Measurements from ENCODE around the gene PDE6C.

The PDE6C gene

DNA sequence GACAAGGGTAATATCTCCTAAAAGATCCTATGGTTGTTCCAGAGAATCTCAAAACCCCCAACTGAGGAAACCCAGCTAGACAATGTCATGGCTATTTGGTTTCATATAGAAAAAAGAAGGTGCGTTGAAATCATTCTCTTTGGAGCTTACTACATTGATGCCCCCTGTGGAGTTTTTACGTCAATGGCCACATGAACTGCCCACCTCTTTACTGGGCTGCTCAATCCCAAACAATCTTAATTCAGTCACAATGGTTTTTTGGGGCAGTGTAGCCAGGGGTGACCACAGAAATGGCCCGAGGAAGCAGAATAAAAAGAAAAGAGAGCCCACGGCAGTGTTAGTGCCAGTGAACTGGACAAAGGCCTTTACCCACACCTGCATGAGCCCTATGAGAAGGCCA, 19.1 kb upstream of the PDE6C start:
- no peak overlapping the region for H3K4me3 ChIP-seq (replicated peaks in 1 of 2; ENCODE audit: low read depth in 2 of 2, low read length in 2 of 2)
- TF ChIP-seq, protein P1, sequence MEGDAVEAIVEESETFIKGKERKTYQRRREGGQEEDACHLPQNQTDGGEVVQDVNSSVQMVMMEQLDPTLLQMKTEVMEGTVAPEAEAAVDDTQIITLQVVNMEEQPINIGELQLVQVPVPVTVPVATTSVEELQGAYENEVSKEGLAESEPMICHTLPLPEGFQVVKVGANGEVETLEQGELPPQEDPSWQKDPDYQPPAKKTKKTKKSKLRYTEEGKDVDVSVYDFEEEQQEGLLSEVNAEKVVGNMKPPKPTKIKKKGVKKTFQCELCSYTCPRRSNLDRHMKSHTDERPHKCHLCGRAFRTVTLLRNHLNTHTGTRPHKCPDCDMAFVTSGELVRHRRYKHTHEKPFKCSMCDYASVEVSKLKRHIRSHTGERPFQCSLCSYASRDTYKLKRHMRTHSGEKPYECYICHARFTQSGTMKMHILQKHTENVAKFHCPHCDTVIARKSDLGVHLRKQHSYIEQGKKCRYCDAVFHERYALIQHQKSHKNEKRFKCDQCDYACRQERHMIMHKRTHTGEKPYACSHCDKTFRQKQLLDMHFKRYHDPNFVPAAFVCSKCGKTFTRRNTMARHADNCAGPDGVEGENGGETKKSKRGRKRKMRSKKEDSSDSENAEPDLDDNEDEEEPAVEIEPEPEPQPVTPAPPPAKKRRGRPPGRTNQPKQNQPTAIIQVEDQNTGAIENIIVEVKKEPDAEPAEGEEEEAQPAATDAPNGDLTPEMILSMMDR (IDR thresholded peaks at IDR 0.05; ENCODE audit: low read depth, low read length): no peak
- no peak for DNase-seq (ENCODE audit: low read depth in 2 of 2)

DNA sequence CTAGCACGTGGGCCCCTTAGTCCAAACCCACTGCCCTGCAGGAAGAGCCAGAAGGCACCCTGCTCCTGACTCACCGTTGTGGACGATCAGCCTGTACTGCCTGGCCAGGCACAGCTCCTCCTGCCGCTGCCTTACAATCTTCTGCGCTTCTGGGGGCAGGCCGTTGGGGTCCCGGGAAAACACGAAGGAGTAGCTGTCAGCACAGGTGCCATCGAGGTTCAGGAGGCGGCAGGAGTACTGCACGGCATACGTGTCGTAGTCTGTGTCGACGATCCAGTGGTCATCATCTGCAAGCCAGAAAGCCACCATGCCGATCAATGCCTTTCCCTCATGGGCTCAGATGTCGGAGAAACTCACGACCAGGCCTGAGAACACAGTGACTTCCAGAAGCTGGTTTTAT, 18.6 kb upstream of the PDE6C start:
- no peak overlapping the region for H3K4me3 ChIP-seq (replicated peaks in 1 of 2; ENCODE audit: low read depth in 2 of 2, low read length in 2 of 2)
- TF ChIP-seq, protein P1 (IDR thresholded peaks at IDR 0.05; ENCODE audit: low read depth, low read length): no peak
- DNase-seq (ENCODE audit: low read depth in 2 of 2): no peak

DNA sequence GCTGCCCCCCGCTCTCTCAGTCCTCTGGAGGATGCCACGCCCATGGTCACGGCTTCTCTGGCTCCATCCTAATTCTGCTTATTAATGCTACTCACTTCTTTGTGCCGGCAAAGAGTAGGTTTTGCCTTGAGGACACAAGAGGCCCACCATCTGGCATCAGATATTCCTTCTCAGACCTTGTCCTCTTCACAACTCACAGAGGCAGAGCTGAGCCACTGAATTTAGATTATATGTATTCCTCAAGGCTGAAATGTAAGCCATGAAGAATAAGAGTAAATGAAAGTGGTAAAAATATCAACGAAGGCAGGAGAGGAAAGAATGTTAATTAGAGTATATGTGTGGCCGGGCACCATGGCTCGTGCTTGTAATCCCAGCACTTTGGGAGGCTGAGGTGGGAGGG, 17.8 kb upstream of the PDE6C start:
- TF ChIP-seq, protein P1 (IDR thresholded peaks at IDR 0.05; ENCODE audit: low read depth, low read length): no peak
- DNase-seq (ENCODE audit: low read depth in 2 of 2): no peak
- H3K4me3 ChIP-seq (replicated peaks in 1 of 2; ENCODE audit: low read depth in 2 of 2, low read length in 2 of 2): no peak overlapping the region

DNA sequence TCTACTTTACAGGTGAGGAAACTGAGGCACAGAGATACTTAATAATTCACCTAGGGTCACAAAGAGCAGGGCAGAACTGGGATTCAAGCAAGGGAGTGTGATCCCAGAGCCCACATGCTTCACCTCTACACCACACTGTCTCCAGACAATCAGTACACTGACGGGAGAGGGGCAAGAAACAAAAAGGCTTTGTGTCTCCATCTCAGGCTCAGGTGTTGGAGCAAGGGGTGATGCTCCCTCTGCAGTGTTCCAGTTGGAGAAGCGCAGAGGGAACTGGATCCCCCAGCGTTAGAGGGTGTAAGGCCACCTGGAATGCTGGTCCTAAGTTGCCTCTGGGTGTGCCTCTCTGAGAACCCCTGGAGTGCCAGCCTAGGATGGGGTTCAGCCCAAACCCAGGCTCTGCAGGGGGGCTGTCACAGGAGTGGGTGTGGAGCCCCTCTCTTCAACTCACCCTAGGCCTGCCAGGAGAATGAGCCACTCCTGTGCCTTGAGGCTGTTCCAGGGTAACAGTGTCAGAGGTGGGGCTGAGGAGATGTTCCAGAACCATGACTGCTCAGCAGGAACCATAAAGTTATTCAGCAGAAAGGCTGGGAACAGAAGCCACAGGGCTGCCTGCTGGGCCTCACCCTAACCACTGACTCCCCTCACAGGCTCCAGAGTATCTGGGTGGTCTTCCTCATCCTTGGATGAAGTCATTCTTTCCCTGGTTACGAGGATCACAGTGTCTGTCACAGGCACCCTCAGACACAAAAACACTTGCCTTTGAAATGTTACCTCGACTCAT, 16.8 kb upstream of the PDE6C start:
- no peak for DNase-seq (ENCODE audit: low read depth in 2 of 2)
- no peak overlapping the region for H3K4me3 ChIP-seq (replicated peaks in 1 of 2; ENCODE audit: low read depth in 2 of 2, low read length in 2 of 2)
- TF ChIP-seq, protein P1 (IDR thresholded peaks at IDR 0.05; ENCODE audit: low read depth, low read length): no peak

DNA sequence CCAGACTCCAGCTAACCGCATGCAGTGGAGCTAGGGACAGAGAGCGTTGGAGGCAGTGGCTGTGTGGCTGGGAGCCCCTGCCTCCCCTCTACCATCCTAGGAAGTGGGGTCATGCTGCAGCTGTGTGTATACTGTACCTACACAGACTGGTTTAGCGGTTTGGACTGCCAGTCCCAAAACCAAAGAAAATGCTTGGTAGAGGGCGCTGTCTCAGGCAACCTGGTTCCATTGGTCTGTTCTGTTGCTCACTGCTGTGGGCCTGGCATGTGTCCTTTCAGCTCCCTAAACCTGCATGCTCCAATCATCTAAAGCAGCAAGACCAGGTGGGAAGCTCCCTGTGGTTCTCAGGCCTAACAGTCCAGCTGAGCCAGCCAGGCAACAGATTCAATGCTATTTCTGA, 15.8 kb upstream of the PDE6C start:
- H3K4me3 ChIP-seq (replicated peaks in 1 of 2; ENCODE audit: low read depth in 2 of 2, low read length in 2 of 2): no peak overlapping the region
- DNase-seq (ENCODE audit: low read depth in 2 of 2): no peak
- TF ChIP-seq, protein P1 (IDR thresholded peaks at IDR 0.05; ENCODE audit: low read depth, low read length): no peak

DNA sequence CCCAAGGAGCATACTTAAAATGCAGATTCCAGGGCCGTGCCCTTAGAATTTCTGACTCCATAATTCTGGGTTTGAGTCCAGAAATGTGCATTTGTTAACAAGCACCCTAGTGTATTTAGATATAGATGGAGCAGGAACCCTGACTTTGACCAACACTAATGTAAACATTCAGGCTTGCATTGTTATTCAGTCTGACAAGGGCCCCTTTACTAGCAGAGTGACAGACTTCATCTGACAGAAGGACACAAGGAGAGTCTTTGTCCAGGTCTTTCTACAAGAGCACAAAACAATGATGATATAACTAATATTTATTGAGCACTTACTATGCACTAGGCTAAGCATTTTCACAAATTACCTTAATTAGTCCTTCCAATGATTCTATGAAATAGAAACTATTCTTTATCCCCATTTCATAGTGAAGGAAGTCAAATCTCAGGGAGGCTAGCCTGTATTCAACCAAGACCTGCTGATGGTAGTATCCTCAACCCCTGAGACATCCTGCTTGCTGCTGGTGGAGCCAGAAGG, 15.2 kb upstream of the PDE6C start:
- TF ChIP-seq, protein P1 (IDR thresholded peaks at IDR 0.05; ENCODE audit: low read depth, low read length): no peak
- H3K4me3 ChIP-seq (replicated peaks in 1 of 2; ENCODE audit: low read depth in 2 of 2, low read length in 2 of 2): no peak overlapping the region
- DNase-seq (ENCODE audit: low read depth in 2 of 2): no peak

Measured in cardiac fibroblast (primary cell).